ENCODE measurements around the gene MRPL55. TPM values are rescaled to one million over a fixed set of nuclear protein-coding genes. Genes with fewer than 3 reads are reported as not detected.

The MRPL55 gene
- polyA plus RNA-seq, 3 donors: 99.8 to 277 (median 104) TPM

GRCh38 chr1:228110556-228110955 lies 1.5 kb upstream of the MRPL55 start:
- Histone ChIP-seq H3K4me3 (replicated peaks in 1 of 3; ENCODE audit: low read depth in 2 of 3, low read length in 3 of 3) (peak overlapping the region in 1 of 3 experiments; percentile 92), H3K9ac (ENCODE audit: insufficient read depth, low read length, poor library complexity, severe bottlenecking) (no peak overlapping the region), H4K20me1 (ENCODE audit: insufficient read depth, low read length) (no peaks in the 10 kb centered on the region), H3K4me1 (ENCODE audit: control insufficient read depth in 1 of 2, insufficient read depth in 2 of 2, low read length in 2 of 2) (peaks cover 19 to 35% of the 10 kb centered on the region in 2 donors), H3K9me3 (replicated peaks in 1 of 2; ENCODE audit: control insufficient read depth in 1 of 2, insufficient read depth in 1 of 2, low read length in 2 of 2) (no peaks in the 10 kb centered on the region), H3K4me2 (replicated peaks; ENCODE audit: extremely low read depth, low read length, poor library complexity, severe bottlenecking) (no peak overlapping the region), H2AFZ (ENCODE audit: insufficient read depth, low read depth, low read length, poor library complexity, severe bottlenecking) (no peak overlapping the region), H3K36me3 (replicated peaks in 1 of 2; ENCODE audit: control insufficient read depth in 1 of 2, insufficient read depth in 2 of 2, low read length in 2 of 2) (peaks cover 11 to 21% of the 10 kb centered on the region in 2 donors), H3K27ac (ENCODE audit: low read depth in 1 of 2, low read length in 2 of 2) (no peak overlapping the region), H3K27me3 (ENCODE audit: control insufficient read depth in 2 of 2, insufficient read depth in 2 of 2, low read length in 2 of 2) (no peaks in the 10 kb centered on the region), H3K79me2 (ENCODE audit: insufficient read depth, low read length) (peaks cover 34% of the 10 kb centered on the region)
- Mint-ChIP-seq H3K4me1 (peaks cover 29% of the 10 kb centered on the region), H3K36me3 (peaks cover 13 to 20% of the 10 kb centered on the region in 2 donors), H3K27me3 (ENCODE audit: low read depth in 3 of 3) (no peaks in the 10 kb centered on the region), H3K27ac (peak overlapping the region in 3 of 7 donors; percentile 57 to 75 (median 65)), H3K9me3 (peaks cover 0 to 4% (median 1%) of the 10 kb centered on the region in 7 donors), H3K4me3 (peak overlapping the region in 1 of 2 donors; percentile 90)
- TF ChIP-seq, protein P1, sequence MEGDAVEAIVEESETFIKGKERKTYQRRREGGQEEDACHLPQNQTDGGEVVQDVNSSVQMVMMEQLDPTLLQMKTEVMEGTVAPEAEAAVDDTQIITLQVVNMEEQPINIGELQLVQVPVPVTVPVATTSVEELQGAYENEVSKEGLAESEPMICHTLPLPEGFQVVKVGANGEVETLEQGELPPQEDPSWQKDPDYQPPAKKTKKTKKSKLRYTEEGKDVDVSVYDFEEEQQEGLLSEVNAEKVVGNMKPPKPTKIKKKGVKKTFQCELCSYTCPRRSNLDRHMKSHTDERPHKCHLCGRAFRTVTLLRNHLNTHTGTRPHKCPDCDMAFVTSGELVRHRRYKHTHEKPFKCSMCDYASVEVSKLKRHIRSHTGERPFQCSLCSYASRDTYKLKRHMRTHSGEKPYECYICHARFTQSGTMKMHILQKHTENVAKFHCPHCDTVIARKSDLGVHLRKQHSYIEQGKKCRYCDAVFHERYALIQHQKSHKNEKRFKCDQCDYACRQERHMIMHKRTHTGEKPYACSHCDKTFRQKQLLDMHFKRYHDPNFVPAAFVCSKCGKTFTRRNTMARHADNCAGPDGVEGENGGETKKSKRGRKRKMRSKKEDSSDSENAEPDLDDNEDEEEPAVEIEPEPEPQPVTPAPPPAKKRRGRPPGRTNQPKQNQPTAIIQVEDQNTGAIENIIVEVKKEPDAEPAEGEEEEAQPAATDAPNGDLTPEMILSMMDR (IDR thresholded peaks at IDR 0.05): no peak
- intact Hi-C loops (cut with micrococcal nuclease): loop anchor here in 1 of 2 donors (5.0 kb wide), 1 partner anchor 347 kb away; a partner anchor contains a TSS
- DNase-seq: no peak
- WGBS (ENCODE audit: insufficient coverage): 100% methylated on average over 4 of the region's 7 CpGs

GRCh38 chr1:228109962-228110488 lies 926 bp upstream of the MRPL55 start:
- H3K27me3 ChIP-seq (ENCODE audit: control insufficient read depth in 2 of 2, insufficient read depth in 2 of 2, low read length in 2 of 2): no peaks in the 10 kb centered on the region
- H3K27ac ChIP-seq (ENCODE audit: low read depth in 1 of 2, low read length in 2 of 2): peak overlapping the region; percentile 58 to 98
- H3K4me1 ChIP-seq (ENCODE audit: control insufficient read depth in 1 of 2, insufficient read depth in 2 of 2, low read length in 2 of 2): peaks cover 19 to 35% of the 10 kb centered on the region in 2 donors
- peak overlapping the region; percentile 76 for H2AFZ ChIP-seq (ENCODE audit: insufficient read depth, low read depth, low read length, poor library complexity, severe bottlenecking)
- H3K9me3 Mint-ChIP-seq: peaks cover 0 to 3% (median 1%) of the 10 kb centered on the region in 7 donors
- TF ChIP-seq, protein P1 (IDR thresholded peaks at IDR 0.05): no peak
- H3K79me2 ChIP-seq (ENCODE audit: insufficient read depth, low read length): peaks cover 34% of the 10 kb centered on the region
- peak overlapping the region; percentile 90 to 92 for H3K4me3 Mint-ChIP-seq
- H3K36me3 ChIP-seq (replicated peaks in 1 of 2; ENCODE audit: control insufficient read depth in 1 of 2, insufficient read depth in 2 of 2, low read length in 2 of 2): peaks cover 11 to 21% of the 10 kb centered on the region in 2 donors
- peak in 1 of 3 donors; percentile 36 for DNase-seq
- H3K27ac Mint-ChIP-seq: peak overlapping the region; percentile 89 to 97 (median 95)
- H3K27me3 Mint-ChIP-seq (ENCODE audit: low read depth in 3 of 3): no peaks in the 10 kb centered on the region
- H3K4me2 ChIP-seq (replicated peaks; ENCODE audit: extremely low read depth, low read length, poor library complexity, severe bottlenecking): peak overlapping the region; percentile 92
- H3K4me1 Mint-ChIP-seq: peaks cover 30% of the 10 kb centered on the region
- intact Hi-C loops (cut with micrococcal nuclease): loop anchor here (1.0 to 5.0 kb wide), 4 partner anchors 27 to 347 kb away; partner anchors contain the start of genes ARF1 (in 1 of the 2) and GUK1 (in 1 of the 2)
- H3K36me3 Mint-ChIP-seq: peaks cover 13 to 21% of the 10 kb centered on the region in 2 donors
- WGBS (ENCODE audit: insufficient coverage): 35% methylated on average over 15 of the region's 15 CpGs
- H3K4me3 ChIP-seq (replicated peaks in 1 of 3; ENCODE audit: low read depth in 2 of 3, low read length in 3 of 3): peak overlapping the region; percentile 83 to 92 (median 91)
- no peaks in the 10 kb centered on the region for H4K20me1 ChIP-seq (ENCODE audit: insufficient read depth, low read length)
- H3K9ac ChIP-seq (ENCODE audit: insufficient read depth, low read length, poor library complexity, severe bottlenecking): peak overlapping the region; percentile 93
- no peaks in the 10 kb centered on the region for H3K9me3 ChIP-seq (replicated peaks in 1 of 2; ENCODE audit: control insufficient read depth in 1 of 2, insufficient read depth in 1 of 2, low read length in 2 of 2)

Data from CD14-positive monocyte (primary cell).